B cell (primary cell): ENCODE data around the gene PTPN1.

Experiments used
- EZH2 ChIP-seq: IDR thresholded peaks from 2 replicates; pipeline ENCODE4 v1.6.1; 2012; ENCODE audit warnings: borderline replicate concordance, low read depth, mild to moderate bottlenecking, moderate library complexity, low read length; ENCODE audit not compliant: insufficient read depth, poor library complexity, severe bottlenecking
- TF ChIP-seq, protein P1 (sequence below): fragments of 200-600 bp; IDR thresholded peaks from one replicate; pipeline ENCODE4 v1.8.0; 2022; ENCODE audit warnings: antibody characterized with exemption, mild to moderate bottlenecking

DNA sequence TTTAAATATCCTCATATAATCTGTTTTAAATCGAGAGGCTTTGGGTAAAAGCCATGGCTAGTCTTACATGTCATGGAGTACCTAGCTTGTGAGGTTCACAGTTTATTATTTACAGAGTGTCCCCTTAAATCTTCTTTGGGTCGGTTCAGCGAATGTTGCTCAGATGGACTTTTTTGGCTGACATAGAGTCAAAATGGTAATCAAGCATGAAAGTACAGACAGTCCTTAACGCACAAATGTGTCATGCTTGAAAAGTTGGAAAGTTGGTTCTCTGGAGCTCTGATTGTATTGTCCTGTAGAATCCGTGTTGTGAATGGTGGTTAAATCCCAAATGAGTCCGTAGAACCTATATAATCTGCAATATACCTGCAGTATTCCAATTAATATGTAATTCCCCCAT is 22.0 kb downstream of the PTPN1 start:
- TF ChIP-seq, protein P1, sequence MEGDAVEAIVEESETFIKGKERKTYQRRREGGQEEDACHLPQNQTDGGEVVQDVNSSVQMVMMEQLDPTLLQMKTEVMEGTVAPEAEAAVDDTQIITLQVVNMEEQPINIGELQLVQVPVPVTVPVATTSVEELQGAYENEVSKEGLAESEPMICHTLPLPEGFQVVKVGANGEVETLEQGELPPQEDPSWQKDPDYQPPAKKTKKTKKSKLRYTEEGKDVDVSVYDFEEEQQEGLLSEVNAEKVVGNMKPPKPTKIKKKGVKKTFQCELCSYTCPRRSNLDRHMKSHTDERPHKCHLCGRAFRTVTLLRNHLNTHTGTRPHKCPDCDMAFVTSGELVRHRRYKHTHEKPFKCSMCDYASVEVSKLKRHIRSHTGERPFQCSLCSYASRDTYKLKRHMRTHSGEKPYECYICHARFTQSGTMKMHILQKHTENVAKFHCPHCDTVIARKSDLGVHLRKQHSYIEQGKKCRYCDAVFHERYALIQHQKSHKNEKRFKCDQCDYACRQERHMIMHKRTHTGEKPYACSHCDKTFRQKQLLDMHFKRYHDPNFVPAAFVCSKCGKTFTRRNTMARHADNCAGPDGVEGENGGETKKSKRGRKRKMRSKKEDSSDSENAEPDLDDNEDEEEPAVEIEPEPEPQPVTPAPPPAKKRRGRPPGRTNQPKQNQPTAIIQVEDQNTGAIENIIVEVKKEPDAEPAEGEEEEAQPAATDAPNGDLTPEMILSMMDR, result no peak
- TF ChIP-seq EZH2, result no peak
